ENCODE measurements around the gene ALDH1A2. TPM values are rescaled to one million over a fixed set of nuclear protein-coding genes. Genes with fewer than 3 reads are reported as not detected.
A peak's percentile ranks its signal among the peaks of the same experiment; 100 is the strongest.

Gene ALDH1A2
- total and polyA plus RNA-seq, 9 donors: 10.3 to 120 (median 45.0) TPM

DNA sequence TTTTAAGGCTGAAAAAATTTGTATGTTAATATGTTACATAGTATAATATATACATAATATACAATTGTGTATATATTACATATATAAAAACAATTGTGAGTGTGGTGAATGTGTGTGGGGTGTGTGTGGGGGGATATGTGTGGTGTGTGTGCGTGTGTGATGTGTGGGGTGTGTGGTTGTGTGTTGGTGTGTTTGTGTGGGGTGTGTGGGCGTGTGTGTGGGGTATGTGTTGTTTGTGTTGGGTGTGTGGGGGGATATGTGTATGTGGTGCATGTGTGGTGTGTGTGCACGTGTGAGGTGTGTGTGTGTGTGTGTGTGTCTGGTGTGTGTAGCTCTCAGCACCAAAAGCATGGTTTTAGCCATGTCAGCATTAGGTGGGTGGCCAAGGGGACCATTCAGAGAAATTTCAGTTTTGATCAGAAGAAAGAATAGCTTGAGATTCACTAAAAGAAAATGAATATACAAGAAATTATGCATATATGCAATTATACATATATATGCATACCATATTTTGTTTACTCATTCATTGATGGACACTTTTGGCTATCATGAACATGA is 118.9 kb downstream of the ALDH1A2 start:
- Histone ChIP-seq H3K27ac (peak overlapping the region in 1 of 2 donors; percentile 17), H3K9me3 (no peaks in the 10 kb centered on the region), H3K4me3 (no peak overlapping the region), H3K36me3 (no peaks in the 10 kb centered on the region), H3K27me3 (no peaks in the 10 kb centered on the region), H3K4me1 (ENCODE audit: insufficient read depth) (peaks cover 13% of the 10 kb centered on the region)
- no peak for DNase-seq
- WGBS, 3 donors: 90 to 96% (median 91%) methylated on average over 3 of the region's 3 CpGs
- TF ChIP-seq EP300 (IDR thresholded peaks at IDR 0.05): no peak
- TF ChIP-seq, protein P1, sequence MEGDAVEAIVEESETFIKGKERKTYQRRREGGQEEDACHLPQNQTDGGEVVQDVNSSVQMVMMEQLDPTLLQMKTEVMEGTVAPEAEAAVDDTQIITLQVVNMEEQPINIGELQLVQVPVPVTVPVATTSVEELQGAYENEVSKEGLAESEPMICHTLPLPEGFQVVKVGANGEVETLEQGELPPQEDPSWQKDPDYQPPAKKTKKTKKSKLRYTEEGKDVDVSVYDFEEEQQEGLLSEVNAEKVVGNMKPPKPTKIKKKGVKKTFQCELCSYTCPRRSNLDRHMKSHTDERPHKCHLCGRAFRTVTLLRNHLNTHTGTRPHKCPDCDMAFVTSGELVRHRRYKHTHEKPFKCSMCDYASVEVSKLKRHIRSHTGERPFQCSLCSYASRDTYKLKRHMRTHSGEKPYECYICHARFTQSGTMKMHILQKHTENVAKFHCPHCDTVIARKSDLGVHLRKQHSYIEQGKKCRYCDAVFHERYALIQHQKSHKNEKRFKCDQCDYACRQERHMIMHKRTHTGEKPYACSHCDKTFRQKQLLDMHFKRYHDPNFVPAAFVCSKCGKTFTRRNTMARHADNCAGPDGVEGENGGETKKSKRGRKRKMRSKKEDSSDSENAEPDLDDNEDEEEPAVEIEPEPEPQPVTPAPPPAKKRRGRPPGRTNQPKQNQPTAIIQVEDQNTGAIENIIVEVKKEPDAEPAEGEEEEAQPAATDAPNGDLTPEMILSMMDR (IDR thresholded peaks at IDR 0.05): no peak
- no peak for TF ChIP-seq POLR2A (IDR thresholded peaks at IDR 0.05)
- intact Hi-C loops (cut with DNase I): no loop called here

DNA sequence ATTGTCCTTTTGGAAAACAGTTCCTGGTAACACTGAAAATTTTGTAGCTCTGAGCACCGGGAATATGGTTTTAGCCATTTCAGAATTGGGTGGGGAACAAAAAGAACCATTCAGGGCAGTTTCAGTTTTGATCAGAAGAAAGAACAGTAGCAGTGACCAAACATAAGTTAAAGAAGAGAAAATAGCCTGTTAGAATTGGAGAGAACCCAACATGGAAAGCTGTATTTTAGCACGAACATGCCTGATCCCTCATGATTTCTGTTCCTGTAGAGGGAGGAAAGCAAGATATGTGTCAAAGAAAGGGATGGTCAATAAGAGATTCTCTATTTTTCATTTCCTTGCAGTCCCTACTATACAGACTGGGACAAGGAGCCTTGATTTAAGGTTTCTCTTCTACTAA is 119.9 kb downstream of the ALDH1A2 start:
- no peaks in the 10 kb centered on the region for H3K27me3 ChIP-seq
- DNase-seq: no peak
- no peaks in the 10 kb centered on the region for H3K9me3 ChIP-seq
- TF ChIP-seq, protein P1 (IDR thresholded peaks at IDR 0.05): no peak
- TF ChIP-seq POLR2A (IDR thresholded peaks at IDR 0.05) (no peak), EP300 (IDR thresholded peaks at IDR 0.05) (no peak)
- WGBS, 3 donors: 74 to 77% (median 76%) methylated on average over 2 of the region's 2 CpGs
- H3K4me3 ChIP-seq: no peak overlapping the region
- H3K27ac ChIP-seq: no peak overlapping the region
- intact Hi-C loops (cut with DNase I): no loop called here
- peaks cover 13% of the 10 kb centered on the region for H3K4me1 ChIP-seq (ENCODE audit: insufficient read depth)
- no peaks in the 10 kb centered on the region for H3K36me3 ChIP-seq

- 63 to 87% (median 86%) methylated on average over 3 of the region's 3 CpGs for WGBS, 3 donors
- no peak for DNase-seq
Measured at GRCh38 chr15:57943754-57944420, 121.6 kb downstream of the ALDH1A2 start.

DNA sequence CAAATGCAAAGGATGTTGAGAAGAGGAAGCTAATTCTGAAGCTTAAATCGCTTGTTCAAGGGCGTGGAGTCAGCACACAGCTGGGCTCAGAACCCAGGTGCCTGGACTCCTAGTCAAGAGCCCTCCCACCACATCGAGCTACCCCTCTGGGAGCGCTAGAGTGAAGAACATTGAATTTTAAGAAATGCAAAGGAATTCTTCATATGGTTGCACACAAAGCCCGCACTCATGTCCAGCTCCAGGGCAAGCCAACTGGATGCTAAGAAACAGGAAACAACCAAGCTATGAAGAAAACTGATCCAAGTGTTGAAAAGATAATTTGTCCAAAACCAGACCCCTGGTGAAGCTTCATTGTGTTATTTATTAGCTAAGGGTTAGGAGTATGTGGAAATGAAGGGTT is 122.3 kb downstream of the ALDH1A2 start:
- Histone ChIP-seq H3K36me3 (no peaks in the 10 kb centered on the region), H3K4me1 (ENCODE audit: insufficient read depth) (peaks cover 6% of the 10 kb centered on the region), H3K27me3 (no peaks in the 10 kb centered on the region), H3K9me3 (no peaks in the 10 kb centered on the region), H3K4me3 (no peak overlapping the region), H3K27ac (no peak overlapping the region)
- no peak for DNase-seq
- WGBS, 3 donors: 96 to 100% (median 97%) methylated on average over 5 of the region's 5 CpGs
- TF ChIP-seq, protein P1 (IDR thresholded peaks at IDR 0.05): no peak
- TF ChIP-seq EP300 (IDR thresholded peaks at IDR 0.05) (no peak), POLR2A (IDR thresholded peaks at IDR 0.05) (no peak)
- intact Hi-C loops (cut with DNase I): no loop called here

More at GRCh38 chr15:57943754-57944420, 121.6 kb downstream of the ALDH1A2 start:
- TF ChIP-seq, protein P1 (IDR thresholded peaks at IDR 0.05): no peak
- TF ChIP-seq EP300 (IDR thresholded peaks at IDR 0.05) (no peak), POLR2A (IDR thresholded peaks at IDR 0.05) (no peak)
- Histone ChIP-seq H3K27ac (no peak overlapping the region), H3K36me3 (no peaks in the 10 kb centered on the region), H3K9me3 (no peaks in the 10 kb centered on the region), H3K4me3 (no peak overlapping the region), H3K27me3 (no peaks in the 10 kb centered on the region), H3K4me1 (ENCODE audit: insufficient read depth) (peaks cover 11% of the 10 kb centered on the region)
- intact Hi-C loops (cut with DNase I): no loop called here
